Keratinocyte (primary cell): ENCODE data around the gene ZC3H12C. TPM values are rescaled to one million over a fixed set of nuclear protein-coding genes. Genes with fewer than 3 reads are reported as not detected.

Experiments
- DNase-seq: peaks from one replicate; pipeline ENCODE4 v3.0.0-alpha.2; 2011; ENCODE audit warnings: low read depth, missing footprints, low spot score
- FAIRE-seq: peaks from 2 replicates; lab custom pipeline; 2011; peaks lifted over from hg19 to GRCh38; lab: Jason Lieb, UNC
- H2AFZ ChIP-seq: 2 replicates; pipeline ENCODE4 v1.6.0; 2012; ENCODE audit warnings: low read length, control low read depth, inconsistent platforms; ENCODE audit not compliant: control insufficient read depth
- H3K27ac ChIP-seq: 2 replicates; pipeline ENCODE4 v1.5.1; 2011; ENCODE audit warnings: low read length; ENCODE audit not compliant: control insufficient read depth, insufficient read depth
- H3K27me3 ChIP-seq: 3 replicates; pipeline ENCODE4 v1.6.0; 2011; ENCODE audit warnings: low read length; ENCODE audit not compliant: control insufficient read depth, insufficient read depth; ENCODE audit errors: extremely low read depth
- H3K36me3 ChIP-seq, 2 experiments: 2 replicates in 1 of 2; 3 replicates in 1 of 2; pipeline ENCODE4 v1.5.1; 2011; ENCODE audit warnings: low read length in 2 of 2, mild to moderate bottlenecking in 1 of 2; ENCODE audit not compliant: control insufficient read depth in 2 of 2, insufficient read depth in 2 of 2; ENCODE audit errors: extremely low read depth in 1 of 2
- H3K4me1 ChIP-seq: 3 replicates; pipeline ENCODE4 v1.5.1; 2011; ENCODE audit warnings: low read length; ENCODE audit not compliant: control insufficient read depth, insufficient read depth; ENCODE audit errors: extremely low read depth
- H3K4me2 ChIP-seq: 3 replicates; pipeline ENCODE4 v1.6.0; 2011; ENCODE audit warnings: low read depth, low read length; ENCODE audit not compliant: control insufficient read depth, insufficient read depth; ENCODE audit errors: extremely low read depth
- H3K4me3 ChIP-seq, 3 experiments: fragments of 200-600 bp in 1 of 3; sonication (generic) in 1 of 3; 2 replicates in 2 of 3; 3 replicates in 1 of 3; pipeline ENCODE4 v1.5.1; 2011 to 2016; ENCODE audit warnings: low read length in 3 of 3, mild to moderate bottlenecking in 3 of 3, control low read depth in 2 of 3, inconsistent platforms in 1 of 3, low read depth in 1 of 3, mixed read lengths in 1 of 3, mixed run types in 1 of 3, moderate library complexity in 1 of 3; ENCODE audit not compliant: control insufficient read depth in 2 of 3, insufficient read depth in 2 of 3; ENCODE audit errors: extremely low read depth in 1 of 3
- H3K79me2 ChIP-seq: 2 replicates; pipeline ENCODE4 v1.6.0; 2012; ENCODE audit warnings: low read length; ENCODE audit not compliant: control insufficient read depth, insufficient read depth
- H3K9ac ChIP-seq: 3 replicates; pipeline ENCODE4 v1.6.0; 2011; ENCODE audit warnings: low read length; ENCODE audit not compliant: control insufficient read depth, insufficient read depth; ENCODE audit errors: extremely low read depth
- H3K9me1 ChIP-seq: 3 replicates; pipeline ENCODE4 v1.6.0; 2011; ENCODE audit warnings: low read length; ENCODE audit not compliant: control insufficient read depth, insufficient read depth; ENCODE audit errors: extremely low read depth
- H3K9me3 ChIP-seq: 2 replicates; pipeline ENCODE4 v1.5.1; 2012; ENCODE audit warnings: low read depth, low read length; ENCODE audit not compliant: control insufficient read depth
- H4K20me1 ChIP-seq: 3 replicates; pipeline ENCODE4 v1.6.0; 2011; ENCODE audit warnings: low read length; ENCODE audit not compliant: control insufficient read depth, insufficient read depth; ENCODE audit errors: extremely low read depth
- EZH2 ChIP-seq: IDR thresholded peaks from one replicate; pipeline ENCODE4 v1.6.1; 2012; ENCODE audit warnings: inconsistent platforms, mild to moderate bottlenecking, low read length, moderate library complexity
- dilution Hi-C: fragments of 300-500 bp; cut with MboI; formaldehyde crosslinking; loops from one replicate; pipeline ENCODE4 v1.7.0; 2020; ENCODE audit warnings: low sequenced_read_pairs; ENCODE audit not compliant: extremely low pct_ligation_motif_present
- polyA plus RNA-seq, 5 experiments: library from polyadenylated mRNA; depleted of rRNA in 3 of 5; stranded (reverse) in 3 of 5; stranded (forward) in 1 of 5; unstranded in 1 of 5; fragments of >200 nt; gene quantifications; 1 replicate in 1 of 5; 2 replicates in 3 of 5; 3 replicates in 1 of 5; pipeline versions ENCODE4 v1.2.1 to v1.2.3, GENCODE V29; 2011 to 2012; ENCODE audit warnings: missing spikeins in 2 of 5, low read depth in 1 of 5, low replicate concordance in 1 of 5
- TF ChIP-seq, protein P1 (sequence below), 3 experiments: IDR thresholded peaks in 1 of 3; conservative IDR thresholded peaks in 1 of 3; optimal IDR thresholded peaks in 1 of 3; 2 replicates in 2 of 3; 3 replicates in 1 of 3; pipeline versions ENCODE3 to v1.5.1; 2011; ENCODE audit warnings: low read length in 3 of 3, mild to moderate bottlenecking in 3 of 3, moderate library complexity in 2 of 3, control low read depth in 1 of 3, inconsistent platforms in 1 of 3; ENCODE audit not compliant: insufficient read depth in 2 of 3; ENCODE audit errors: extremely low read depth in 1 of 3

Gene ZC3H12C
- polyA plus RNA-seq, 1 donor (not counting 4 experiments of a cell fraction or from before 2014, with no cell fraction given): 13.9 TPM

DNA sequence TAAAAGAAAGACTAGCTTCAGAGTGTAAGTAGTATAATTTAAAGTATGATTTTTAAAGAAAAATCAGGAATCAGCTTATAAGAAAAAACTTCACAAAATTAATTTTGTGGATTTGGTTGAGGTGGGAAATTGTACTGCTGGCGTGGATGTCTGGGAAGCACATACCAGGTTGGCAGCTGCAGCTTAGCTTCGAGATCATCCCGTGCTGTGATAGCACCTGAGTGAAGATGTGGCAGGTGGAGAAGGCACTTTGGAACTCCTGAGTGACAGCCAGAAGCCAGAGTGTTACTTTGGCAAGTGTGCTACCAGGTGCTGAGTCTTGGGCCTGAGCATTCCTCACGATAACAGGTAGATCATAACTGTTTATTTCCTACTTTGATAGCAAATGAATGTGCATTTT lies 17.7 kb downstream of the ZC3H12C start:
- Histone ChIP-seq H3K27ac (no peak overlapping the region), H3K27me3 (no peaks in the 10 kb centered on the region), H3K4me1 (no peaks in the 10 kb centered on the region), H2AFZ (no peak overlapping the region), H3K9me1 (no peaks in the 10 kb centered on the region), H3K9me3 (no peaks in the 10 kb centered on the region), H3K79me2 (peaks cover 60% of the 10 kb centered on the region), H3K36me3 (peaks cover 0 to 6% of the 10 kb centered on the region in 2 experiments), H3K4me2 (no peak overlapping the region), H3K9ac (no peak overlapping the region), H3K4me3 (no peak overlapping the region), H4K20me1 (no peaks in the 10 kb centered on the region)
- DNase-seq (no peak), FAIRE-seq (no peak)
- dilution Hi-C loops: no loop called here
- TF ChIP-seq, protein P1, sequence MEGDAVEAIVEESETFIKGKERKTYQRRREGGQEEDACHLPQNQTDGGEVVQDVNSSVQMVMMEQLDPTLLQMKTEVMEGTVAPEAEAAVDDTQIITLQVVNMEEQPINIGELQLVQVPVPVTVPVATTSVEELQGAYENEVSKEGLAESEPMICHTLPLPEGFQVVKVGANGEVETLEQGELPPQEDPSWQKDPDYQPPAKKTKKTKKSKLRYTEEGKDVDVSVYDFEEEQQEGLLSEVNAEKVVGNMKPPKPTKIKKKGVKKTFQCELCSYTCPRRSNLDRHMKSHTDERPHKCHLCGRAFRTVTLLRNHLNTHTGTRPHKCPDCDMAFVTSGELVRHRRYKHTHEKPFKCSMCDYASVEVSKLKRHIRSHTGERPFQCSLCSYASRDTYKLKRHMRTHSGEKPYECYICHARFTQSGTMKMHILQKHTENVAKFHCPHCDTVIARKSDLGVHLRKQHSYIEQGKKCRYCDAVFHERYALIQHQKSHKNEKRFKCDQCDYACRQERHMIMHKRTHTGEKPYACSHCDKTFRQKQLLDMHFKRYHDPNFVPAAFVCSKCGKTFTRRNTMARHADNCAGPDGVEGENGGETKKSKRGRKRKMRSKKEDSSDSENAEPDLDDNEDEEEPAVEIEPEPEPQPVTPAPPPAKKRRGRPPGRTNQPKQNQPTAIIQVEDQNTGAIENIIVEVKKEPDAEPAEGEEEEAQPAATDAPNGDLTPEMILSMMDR (optimal IDR thresholded peaks at IDR 0.05 in 1 of 3, IDR thresholded peaks at IDR 0.05 in 1 of 3, conservative IDR thresholded peaks at IDR 0.05 in 1 of 3; ENCODE audit: extremely low read depth in 1 of 3, insufficient read depth in 2 of 3, low read length in 3 of 3): no peak
- TF ChIP-seq EZH2: no peak

DNA sequence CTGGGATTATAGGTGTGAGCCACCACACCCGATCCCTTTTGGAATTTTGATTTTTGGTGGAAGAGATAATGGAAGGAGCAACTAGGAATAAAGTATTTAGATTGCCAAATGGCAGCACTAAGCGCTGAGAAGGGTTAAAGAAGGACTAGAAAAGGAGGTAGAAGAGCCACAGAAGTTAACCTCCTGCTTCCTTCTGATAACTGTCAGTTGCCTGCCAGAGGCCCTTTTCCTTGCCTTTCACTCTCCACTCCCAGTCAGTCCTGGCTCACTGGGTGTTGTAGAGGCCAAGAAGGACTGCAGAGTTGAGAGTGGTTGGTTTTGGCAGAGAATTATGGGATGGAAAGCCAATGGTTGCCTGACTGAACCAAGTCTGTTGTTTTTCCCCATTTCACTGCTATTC lies 19.3 kb downstream of the ZC3H12C start:
- Histone ChIP-seq H3K9ac (no peak overlapping the region), H2AFZ (no peak overlapping the region), H3K27me3 (no peaks in the 10 kb centered on the region), H3K4me3 (no peak overlapping the region), H3K36me3 (peaks cover 0 to 6% of the 10 kb centered on the region in 2 experiments), H3K27ac (no peak overlapping the region), H3K9me3 (no peaks in the 10 kb centered on the region), H3K4me1 (no peaks in the 10 kb centered on the region), H3K9me1 (no peaks in the 10 kb centered on the region), H3K4me2 (no peak overlapping the region), H3K79me2 (peaks cover 50% of the 10 kb centered on the region), H4K20me1 (no peaks in the 10 kb centered on the region)
- no peak for DNase-seq
- dilution Hi-C loops: no loop called here
- no peak for FAIRE-seq
- TF ChIP-seq EZH2: no peak
- TF ChIP-seq, protein P1 (optimal IDR thresholded peaks at IDR 0.05 in 1 of 3, IDR thresholded peaks at IDR 0.05 in 1 of 3, conservative IDR thresholded peaks at IDR 0.05 in 1 of 3; ENCODE audit: extremely low read depth in 1 of 3, insufficient read depth in 2 of 3, low read length in 3 of 3): no peak
